BJ (cell line): ENCODE results near the gene LTBP4. TPM values are rescaled to one million over a fixed set of nuclear protein-coding genes. Genes with fewer than 3 reads are reported as not detected.
A peak's percentile ranks its signal among the peaks of the same experiment; 100 is the strongest.

ENCODE experiments used
- CTCF ChIA-PET: fragments of 350-600 bp; formaldehyde crosslinking; extraction: SDS; loops from one replicate; lab custom pipeline; 2021; ENCODE audit warnings: antibody characterized with exemption, inconsistent platforms; lab: Yijun Ruan, JAX
- POLR2A ChIA-PET: fragments of 300-600 bp; sonication (Branson Sonifier 250); formaldehyde crosslinking; extraction: SDS; loops from one replicate; lab custom pipeline; 2021; ENCODE audit warnings: antibody characterized with exemption; lab: Charles Lee
- DNase-seq: peaks from one replicate; pipeline ENCODE4 v3.0.0-alpha.2; 2011; ENCODE audit warnings: low read depth
- H3K27me3 ChIP-seq: 2 replicates; pipeline ENCODE4 v1.6.0; 2011; ENCODE audit warnings: low read length; ENCODE audit not compliant: control insufficient read depth, insufficient read depth
- H3K36me3 ChIP-seq: 2 replicates; pipeline ENCODE4 v1.5.1; 2011; ENCODE audit warnings: low read length; ENCODE audit not compliant: control insufficient read depth, insufficient read depth
- H3K4me3 ChIP-seq: 2 replicates; pipeline ENCODE4 v1.5.1; 2011; ENCODE audit warnings: low read depth, mild to moderate bottlenecking, control low read depth, low read length
- polyA plus RNA-seq: library from polyadenylated mRNA; depleted of rRNA; stranded (reverse); fragments of >200 nt; gene quantifications from 2 replicates; pipeline ENCODE4 v1.2.3, GENCODE V29; 2011
- TF ChIP-seq, protein P1 (sequence below): IDR thresholded peaks from 2 replicates; pipeline ENCODE4 v1.5.1; 2011; ENCODE audit warnings: low read depth, mild to moderate bottlenecking, control low read depth, inconsistent platforms, low read length, moderate library complexity; ENCODE audit not compliant: insufficient read depth

LTBP4 gene
- polyA plus RNA-seq, 1 experiment: 14.5 TPM

DNA sequence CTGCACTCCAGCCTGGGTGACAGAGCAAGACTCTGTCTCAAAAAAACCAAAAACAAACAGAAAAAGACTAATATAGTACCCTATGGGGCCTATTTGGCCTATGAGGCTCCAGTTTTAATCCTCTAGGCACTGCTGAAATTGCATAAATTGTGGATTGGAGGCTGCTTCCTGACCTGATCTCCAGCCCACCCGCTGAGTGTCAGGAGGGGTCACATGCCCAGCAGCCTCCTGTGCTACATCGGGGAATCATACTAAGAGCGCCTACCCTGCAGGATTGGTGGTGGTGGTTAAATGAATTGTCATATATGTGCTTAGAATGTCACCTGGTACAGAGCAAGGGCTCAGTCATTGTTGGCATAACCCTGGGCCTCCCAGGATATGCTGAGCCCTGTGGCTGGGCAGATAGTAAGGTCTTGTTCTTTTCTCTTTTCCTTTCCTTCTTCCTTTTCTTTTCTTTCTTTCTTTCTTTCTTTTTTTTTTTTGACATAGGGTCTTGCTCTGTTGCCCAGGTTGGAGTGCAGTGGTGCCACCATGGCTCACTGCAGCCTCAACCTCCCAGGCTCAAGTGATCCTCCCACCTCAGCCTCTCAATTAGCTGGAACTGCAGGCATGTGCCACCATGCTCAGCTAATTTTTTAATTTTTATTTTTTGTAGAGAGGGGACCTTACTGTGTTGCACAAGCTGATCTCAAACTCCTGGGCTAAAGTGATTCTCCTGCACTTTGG, 31.3 kb downstream of the LTBP4 start:
- no peaks in the 10 kb centered on the region for H3K36me3 ChIP-seq
- CTCF ChIA-PET: interaction anchor here (1.6 to 6.9 kb wide), 11 partner anchors 10 to 335 kb away, joined by 4 to 171 read pairs (median 16); partner anchors contain the start of gene LTBP4
- no peak for DNase-seq
- POLR2A ChIA-PET: interaction anchor here (0.6 kb wide), 1 partner anchor 212 kb away, joined by 10 read pairs; no protein-coding TSS in a partner anchor
- H3K4me3 ChIP-seq: no peak overlapping the region
- TF ChIP-seq, protein P1, sequence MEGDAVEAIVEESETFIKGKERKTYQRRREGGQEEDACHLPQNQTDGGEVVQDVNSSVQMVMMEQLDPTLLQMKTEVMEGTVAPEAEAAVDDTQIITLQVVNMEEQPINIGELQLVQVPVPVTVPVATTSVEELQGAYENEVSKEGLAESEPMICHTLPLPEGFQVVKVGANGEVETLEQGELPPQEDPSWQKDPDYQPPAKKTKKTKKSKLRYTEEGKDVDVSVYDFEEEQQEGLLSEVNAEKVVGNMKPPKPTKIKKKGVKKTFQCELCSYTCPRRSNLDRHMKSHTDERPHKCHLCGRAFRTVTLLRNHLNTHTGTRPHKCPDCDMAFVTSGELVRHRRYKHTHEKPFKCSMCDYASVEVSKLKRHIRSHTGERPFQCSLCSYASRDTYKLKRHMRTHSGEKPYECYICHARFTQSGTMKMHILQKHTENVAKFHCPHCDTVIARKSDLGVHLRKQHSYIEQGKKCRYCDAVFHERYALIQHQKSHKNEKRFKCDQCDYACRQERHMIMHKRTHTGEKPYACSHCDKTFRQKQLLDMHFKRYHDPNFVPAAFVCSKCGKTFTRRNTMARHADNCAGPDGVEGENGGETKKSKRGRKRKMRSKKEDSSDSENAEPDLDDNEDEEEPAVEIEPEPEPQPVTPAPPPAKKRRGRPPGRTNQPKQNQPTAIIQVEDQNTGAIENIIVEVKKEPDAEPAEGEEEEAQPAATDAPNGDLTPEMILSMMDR: no peak
- no peaks in the 10 kb centered on the region; the same call in 1 of the 2 replicates for H3K27me3 ChIP-seq

DNA sequence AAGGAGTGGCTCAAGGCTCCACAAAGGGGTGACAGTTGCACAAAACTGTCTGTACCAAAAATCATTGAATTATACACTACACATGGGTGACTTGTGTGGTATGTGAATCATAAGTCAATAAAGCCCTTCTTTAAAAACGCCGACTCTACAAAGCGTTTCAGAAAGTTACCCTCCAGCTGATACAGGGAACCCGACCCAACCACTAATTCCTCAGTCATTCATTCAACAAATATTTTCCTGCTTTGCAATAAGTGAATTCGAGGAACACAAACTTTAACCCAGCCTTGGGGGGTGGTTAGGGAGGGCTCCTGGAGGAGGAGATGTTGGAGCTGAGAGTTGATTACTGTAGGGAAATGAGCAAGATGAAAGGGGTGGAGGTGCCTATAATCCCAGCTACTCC, 32.0 kb downstream of the LTBP4 start:
- Histone ChIP-seq H3K36me3 (no peaks in the 10 kb centered on the region), H3K27me3 (no peaks in the 10 kb centered on the region; the same call in 1 of the 2 replicates), H3K4me3 (no peak overlapping the region)
- DNase-seq: peak; percentile 36
- TF ChIP-seq, protein P1: no peak
- ChIA-PET POLR2A (interaction anchor here (0.6 kb wide), 1 partner anchor 213 kb away, joined by 10 read pairs; no protein-coding TSS in a partner anchor), CTCF (interaction anchor here (0.8 to 6.9 kb wide), 18 partner anchors 11 to 336 kb away, joined by 3 to 171 read pairs (median 8); partner anchors contain the start of genes BLVRB and LTBP4)

DNA sequence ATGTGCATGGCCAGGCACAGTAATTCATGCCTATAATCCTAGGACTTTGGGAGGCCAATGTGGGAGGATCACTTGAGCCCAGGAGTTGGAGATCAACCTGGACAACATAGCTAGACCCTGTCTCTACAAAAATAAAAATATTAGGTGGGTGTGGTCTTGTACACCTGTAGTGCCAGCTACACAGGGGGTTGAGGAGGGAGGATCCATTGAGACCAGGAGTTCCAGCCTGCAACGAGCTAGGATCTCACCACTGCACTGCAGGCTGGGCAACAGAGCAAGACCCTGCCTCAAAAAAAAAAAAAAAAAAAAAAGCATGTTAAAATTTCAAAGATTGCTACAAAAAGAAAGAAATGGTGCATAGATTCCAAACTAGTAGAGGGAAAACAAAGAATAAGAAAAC, 37.2 kb downstream of the LTBP4 start:
- POLR2A ChIA-PET: interaction anchor here (0.6 kb wide), 1 partner anchor 445 kb away, joined by 3 read pairs; no protein-coding TSS in a partner anchor
- Histone ChIP-seq H3K4me3 (no peak overlapping the region), H3K27me3 (no peaks in the 10 kb centered on the region; the same call in 1 of the 2 replicates), H3K36me3 (no peaks in the 10 kb centered on the region)
- CTCF ChIA-PET: interaction anchor here (1.1 to 1.7 kb wide), 2 partner anchors 33 to 39 kb away, joined by 4 read pairs; no protein-coding TSS in a partner anchor
- DNase-seq: no peak
- TF ChIP-seq, protein P1: no peak

DNA sequence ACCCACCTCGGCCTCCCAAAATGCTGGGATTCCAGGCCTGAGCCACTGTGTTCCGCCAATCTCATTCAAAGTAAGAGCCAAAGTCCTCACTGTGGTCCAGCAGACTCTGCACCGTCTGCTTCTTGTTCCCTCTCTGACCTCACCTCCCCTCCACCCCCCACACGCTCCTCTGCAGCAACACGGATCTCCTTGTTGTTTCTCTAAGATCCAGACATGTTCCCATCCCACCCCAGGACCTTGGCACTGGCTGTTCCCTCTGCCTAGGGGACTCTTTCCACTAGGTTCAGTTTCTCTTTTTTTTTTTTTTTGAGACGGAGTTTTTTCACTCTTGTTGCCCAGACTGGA, 38.4 kb downstream of the LTBP4 start:
- ChIA-PET POLR2A (no interaction called here), CTCF (interaction anchor here (0.6 to 1.1 kb wide), 4 partner anchors 34 to 194 kb away, joined by 3 to 4 read pairs (median 3); no protein-coding TSS in a partner anchor)
- no peak for DNase-seq
- no peaks in the 10 kb centered on the region for H3K36me3 ChIP-seq
- no peak overlapping the region for H3K4me3 ChIP-seq
- H3K27me3 ChIP-seq: no peaks in the 10 kb centered on the region; the same call in 1 of the 2 replicates
- TF ChIP-seq, protein P1: no peak

DNA sequence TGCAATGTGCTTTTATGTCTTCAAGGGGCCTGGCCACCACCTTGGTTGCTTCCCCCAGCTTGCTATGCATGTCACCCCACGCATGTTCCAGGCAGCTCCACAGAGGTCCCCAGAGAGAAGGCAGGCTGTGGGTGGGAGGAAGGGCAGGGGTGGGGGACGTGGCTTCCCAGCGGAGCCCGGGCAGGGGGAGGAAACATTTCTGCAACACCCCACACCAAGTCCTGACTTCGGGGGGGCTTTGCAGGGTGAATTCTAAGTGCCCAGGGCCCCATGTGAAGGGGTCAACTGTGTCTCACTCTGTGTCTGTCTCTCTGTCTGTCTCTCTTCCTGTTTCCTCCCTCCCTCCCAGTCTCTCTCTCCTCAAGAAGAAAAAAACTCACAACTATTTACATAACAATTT, 39.6 kb downstream of the LTBP4 start:
- CTCF ChIA-PET: no interaction called here
- TF ChIP-seq, protein P1: no peak
- no peak for DNase-seq
- POLR2A ChIA-PET: no interaction called here
- H3K36me3 ChIP-seq: no peaks in the 10 kb centered on the region
- H3K4me3 ChIP-seq: no peak overlapping the region
- H3K27me3 ChIP-seq: no peaks in the 10 kb centered on the region
